Natural killer cell (primary cell): ENCODE measurements around the gene IFT43. TPM values are rescaled to one million over a fixed set of nuclear protein-coding genes. Genes with fewer than 3 reads are reported as not detected.

ENCODE experiments used
- ATAC-seq, 3 donors: fragments of 150-1000 bp in 2 of 3; fragments of 200-7000 bp in 1 of 3; cut with Tn5 transposase; 1 replicate in 1 of 3; 2 replicates in 2 of 3; pipeline ENCODE4 v1.10.0; 2021; ENCODE audit warnings: mild to moderate bottlenecking in 2 of 3, moderate library complexity in 2 of 3
- DNase-seq, 2 donors: peaks; one replicate each; pipeline versions ENCODE4 v3.0.0 to v3.0.0-alpha.2; 2013 to 2021; ENCODE audit warnings: mixed read lengths in 1 of 2
- H3K27ac ChIP-seq: one replicate; pipeline ENCODE4 v1.5.1; 2013; ENCODE audit warnings: mild to moderate bottlenecking, low read length
- H3K27me3 ChIP-seq: one replicate; pipeline ENCODE4 v1.6.1; 2013; ENCODE audit warnings: low read length; ENCODE audit not compliant: control insufficient read depth, insufficient read depth
- H3K36me3 ChIP-seq: one replicate; pipeline ENCODE4 v1.6.1; 2013; ENCODE audit warnings: low read length; ENCODE audit not compliant: control insufficient read depth, insufficient read depth
- H3K4me1 ChIP-seq: one replicate; pipeline ENCODE4 v1.6.1; 2013; ENCODE audit warnings: low read length; ENCODE audit not compliant: control insufficient read depth, insufficient read depth
- H3K4me3 ChIP-seq: one replicate; pipeline ENCODE4 v1.5.1; 2013; ENCODE audit warnings: low read length
- H3K9me3 ChIP-seq: one replicate; pipeline ENCODE4 v1.6.1; 2013; ENCODE audit warnings: low read length; ENCODE audit not compliant: control insufficient read depth, insufficient read depth
- H3K27ac Mint-ChIP-seq, 2 donors: one replicate each; pipeline ENCODE4 v1.8.0; 2022; ENCODE audit warnings: mild to moderate bottlenecking in 2 of 2, mixed read lengths in 2 of 2, moderate library complexity in 1 of 2
- H3K27me3 Mint-ChIP-seq, 2 donors: one replicate each; pipeline ENCODE4 v1.8.0; 2022; ENCODE audit warnings: low read depth in 2 of 2, mixed read lengths in 2 of 2
- H3K36me3 Mint-ChIP-seq: one replicate; pipeline ENCODE4 v1.8.0; 2022; ENCODE audit warnings: mixed read lengths
- H3K4me1 Mint-ChIP-seq, 2 donors: one replicate each; pipeline ENCODE4 v1.8.0; 2022; ENCODE audit warnings: mixed read lengths in 2 of 2
- H3K4me3 Mint-ChIP-seq: one replicate; pipeline ENCODE4 v1.8.0; 2022; ENCODE audit warnings: mild to moderate bottlenecking, moderate library complexity, mixed read lengths
- H3K9me3 Mint-ChIP-seq, 2 donors: one replicate each; pipeline ENCODE4 v1.8.0; 2022; ENCODE audit warnings: mixed read lengths in 2 of 2
- CTCF ChIP-seq: fragments of 200-600 bp; IDR thresholded peaks from one replicate; pipeline ENCODE4 v1.8.0; 2022; ENCODE audit warnings: antibody characterized with exemption
- WGBS: methylation state at CpG from one replicate; pipeline ENCODE4 v1.1.7; 2013; ENCODE audit warnings: missing lambda C conversion rate; ENCODE audit not compliant: insufficient coverage; 5-methylcytosine and 5-hydroxymethylcytosine counted together
- intact Hi-C: fragments of 100-400 bp; cut with micrococcal nuclease; formaldehyde crosslinking; loops from one replicate; pipeline ENCODE4 v1.14.2; 2022
- total RNA-seq, 4 donors: library from RNA; stranded (reverse); fragments of 120-200 nt in 1 of 4; gene quantifications; one replicate each; pipeline versions ENCODE4 v1.2.3 to v1.2.4, GENCODE V29; 2013 to 2022

The IFT43 gene
- total RNA-seq, 3 donors from 2014 or later (not counting 1 experiment from before 2014, with no cell fraction given) = 19.0 to 20.8 (median 20.7) TPM

DNA sequence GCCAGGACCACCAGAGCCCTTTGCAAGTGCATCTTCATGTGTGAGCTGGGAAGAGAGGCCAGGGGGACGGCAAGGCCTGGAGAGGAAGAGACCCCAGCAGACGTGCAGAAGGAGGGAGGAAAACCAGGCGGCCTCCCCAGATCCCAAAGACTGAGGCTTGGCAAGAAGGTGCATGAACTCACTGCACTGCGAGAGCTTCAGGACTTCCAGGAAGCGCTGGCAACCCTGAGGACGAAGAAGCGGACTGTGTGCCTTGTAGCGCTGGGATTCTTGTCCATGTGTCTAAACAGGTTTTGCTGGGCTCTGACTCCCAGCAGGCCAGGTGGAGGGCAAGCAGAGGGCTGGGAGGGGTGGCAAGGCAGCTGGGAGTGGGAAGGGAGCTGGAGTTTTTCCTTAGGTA lies 4.7 kb upstream of the IFT43 start:
- no peaks in the 10 kb centered on the region for H3K27me3 ChIP-seq
- H3K36me3 ChIP-seq = no peaks in the 10 kb centered on the region
- peaks cover 39% of the 10 kb centered on the region for H3K4me1 ChIP-seq
- Mint-ChIP-seq H3K4me1 (peaks cover 41 to 44% of the 10 kb centered on the region in 2 donors), H3K4me3 (peak overlapping the region; percentile 89), H3K9me3 (no peaks in the 10 kb centered on the region), H3K27ac (peak overlapping the region; percentile 82 to 93), H3K36me3 (no peaks in the 10 kb centered on the region), H3K27me3 (no peaks in the 10 kb centered on the region)
- peak in 1 of 2 donors; percentile 6 for DNase-seq
- no peak for ATAC-seq
- no peak overlapping the region for H3K27ac ChIP-seq
- H3K9me3 ChIP-seq = no peaks in the 10 kb centered on the region
- no peak overlapping the region for H3K4me3 ChIP-seq
- 96% methylated on average over 8 of the region's 8 CpGs for WGBS
- intact Hi-C loops = no loop called here
- no peak for TF ChIP-seq CTCF

DNA sequence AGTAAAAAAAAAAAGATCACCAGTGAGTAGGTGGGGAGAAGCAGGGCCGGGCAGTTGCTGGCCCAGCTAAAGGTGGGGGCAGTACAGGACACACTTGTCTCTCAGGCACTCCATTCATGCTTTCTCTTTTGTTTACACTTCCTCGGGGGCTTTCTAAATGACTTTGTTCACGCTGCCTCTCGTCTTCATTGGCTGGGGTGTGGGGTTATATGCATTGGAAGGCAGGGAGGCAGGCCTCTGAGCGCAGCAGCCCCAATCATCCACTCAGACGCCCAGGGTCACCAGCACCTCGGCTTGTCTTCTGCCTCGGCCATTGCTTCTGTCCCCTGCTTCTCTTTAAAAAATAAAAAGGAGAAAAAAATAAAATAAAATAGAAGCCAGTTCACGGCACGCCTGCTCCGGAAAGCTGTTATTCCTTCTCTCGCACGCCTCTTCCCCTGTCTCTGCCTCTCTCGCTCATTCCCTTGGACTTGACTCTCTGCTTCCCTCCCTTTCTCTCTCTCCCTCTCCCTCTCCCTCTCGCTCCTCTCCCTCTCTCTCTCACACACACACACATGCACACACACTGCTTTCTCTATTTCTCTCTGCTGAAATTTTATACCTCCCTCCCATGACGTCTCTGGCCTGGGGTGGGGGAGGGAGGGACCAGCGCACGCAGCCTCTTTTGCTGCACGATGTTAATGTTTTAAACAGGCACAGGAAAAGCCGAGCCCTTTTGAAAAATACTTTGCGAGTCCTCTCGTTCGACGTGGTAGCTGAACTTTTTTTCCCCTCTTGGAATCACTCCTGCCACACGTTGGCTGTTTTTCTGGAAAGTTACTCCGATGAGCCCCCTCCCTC lies 3.9 kb upstream of the IFT43 start, which contains the start of gene TGFB3:
TGFB3 (minus strand) TSS at position 570 of the 840 bp plus-strand sequence. CDS start 1,102 bp downstream, outside the sequence.
- intact Hi-C loops = loop anchor here (1.0 to 2.0 kb wide), 3 partner anchors 75 to 403 kb away; partner anchors contain the start of gene FLVCR2
- ATAC-seq (peak; percentile 61 to 80 (median 64)), DNase-seq (peak; percentile 50 to 81)
- Mint-ChIP-seq H3K9me3 (no peaks in the 10 kb centered on the region), H3K36me3 (no peaks in the 10 kb centered on the region), H3K4me3 (peak within 1 kb of the TSS; percentile 89), H3K4me1 (peaks cover 49 to 51% of the 10 kb centered on the region in 2 donors), H3K27me3 (no peaks in the 10 kb centered on the region), H3K27ac (peak within 1 kb of the TSS; percentile 82 to 93)
- no peaks in the 10 kb centered on the region for H3K27me3 ChIP-seq
- peak within 1 kb of the TSS; percentile 57 for H3K4me3 ChIP-seq
- peaks cover 45% of the 10 kb centered on the region for H3K4me1 ChIP-seq
- no peak for TF ChIP-seq CTCF
- 4% methylated on average over 21 of the region's 26 CpGs for WGBS
- no peaks in the 10 kb centered on the region for H3K36me3 ChIP-seq
- peak within 1 kb of the TSS; percentile 76 for H3K27ac ChIP-seq
- no peaks in the 10 kb centered on the region for H3K9me3 ChIP-seq

DNA sequence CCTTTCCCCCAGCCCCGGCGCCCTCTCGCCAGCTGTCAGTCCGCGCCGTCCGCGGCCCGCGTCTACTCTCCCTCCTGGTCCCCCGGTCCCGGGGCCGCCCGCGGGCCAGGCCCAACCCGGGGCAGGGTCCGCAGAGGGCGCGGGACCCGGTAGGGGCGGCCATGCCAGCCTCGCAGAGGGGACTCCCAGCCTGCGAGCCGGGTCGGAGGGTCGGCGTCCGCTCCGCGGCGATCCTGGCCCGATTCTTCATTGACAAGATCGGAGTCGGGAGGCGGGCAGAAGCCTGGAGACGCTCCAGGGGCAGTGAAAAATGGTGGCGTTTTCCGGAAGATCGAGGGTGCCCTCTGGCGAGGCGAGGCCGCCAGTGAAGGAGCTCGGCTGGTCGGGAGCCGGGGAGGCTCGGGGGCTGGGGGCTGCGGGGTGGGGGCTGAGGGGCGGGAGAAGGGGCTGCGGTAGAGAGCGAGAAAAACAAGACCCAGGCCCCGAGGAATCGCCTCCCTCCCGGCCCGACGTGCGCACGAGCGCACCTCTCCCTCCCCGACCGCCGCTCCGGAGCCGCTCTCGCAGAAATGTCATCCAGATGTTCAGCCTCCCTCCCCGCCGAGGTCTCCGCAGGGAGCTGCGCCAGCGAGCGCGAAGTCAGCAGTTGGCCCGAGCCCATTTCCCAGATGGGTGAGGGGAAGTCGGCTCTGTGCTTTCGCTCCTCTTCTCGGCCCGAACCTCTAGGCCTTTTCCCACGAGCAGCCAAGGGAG lies 3.1 kb upstream of the IFT43 start:
- peak overlapping the region; percentile 76 for H3K27ac ChIP-seq

More for the DNA sequence above, 3.1 kb upstream of the IFT43 start:
- Mint-ChIP-seq H3K9me3 (no peaks in the 10 kb centered on the region), H3K36me3 (no peaks in the 10 kb centered on the region), H3K4me3 (peak overlapping the region; percentile 89), H3K27ac (peak overlapping the region; percentile 82 to 93), H3K27me3 (no peaks in the 10 kb centered on the region), H3K4me1 (peaks cover 51 to 54% of the 10 kb centered on the region in 2 donors)
- peak; percentile 63 for TF ChIP-seq CTCF
- peaks cover 45% of the 10 kb centered on the region for H3K4me1 ChIP-seq
- no peaks in the 10 kb centered on the region for H3K36me3 ChIP-seq
- DNase-seq = peak; percentile 74 to 89
- H3K9me3 ChIP-seq = no peaks in the 10 kb centered on the region
- WGBS = under 1% methylated on average over 73 of the region's 77 CpGs
- no peaks in the 10 kb centered on the region for H3K27me3 ChIP-seq
- H3K4me3 ChIP-seq = peak overlapping the region; percentile 57
- ATAC-seq = peak; percentile 59 to 73 (median 72)
- intact Hi-C loops = loop anchor here (1.0 to 2.0 kb wide), 3 partner anchors 76 to 404 kb away; partner anchors contain the start of gene FLVCR2
